PC-3 (cell line): ENCODE data around the gene TAF13. TPM values are rescaled to one million over a fixed set of nuclear protein-coding genes. Genes with fewer than 3 reads are reported as not detected.

Source experiments
- ATAC-seq: fragments of 200-7000 bp; cut with Tn5 transposase; 2 replicates; pipeline ENCODE4 v1.9.1; 2020; ENCODE audit warnings: mild to moderate bottlenecking, moderate library complexity
- BruUV-seq: library from RNA; stranded (reverse); fragments of 400-500 nt; replicated peaks from 2 replicates; lab custom pipeline; 2021; lab: Mats Ljungman, UMichigan
- CTCF ChIA-PET: fragments of 300-600 bp; sonication (Branson Sonifier 250); formaldehyde crosslinking; loops from one replicate; lab custom pipeline; 2022; ENCODE audit warnings: antibody characterized with exemption; lab: Charles Lee
- POLR2A ChIA-PET: fragments of 300-600 bp; sonication (Branson Sonifier 250); formaldehyde crosslinking; loops from one replicate; lab custom pipeline; 2022; ENCODE audit warnings: antibody characterized with exemption; ENCODE audit not compliant: unreplicated experiment; lab: Charles Lee
- DNase-seq: peaks from one replicate; pipeline ENCODE4 v3.0.0-alpha.2; 2015
- H2AFZ ChIP-seq: fragments of 300-600 bp; sonication (generic); 2 replicates; pipeline ENCODE4 v1.6.0; 2016; ENCODE audit warnings: antibody characterized with exemption, low read length
- H3F3A ChIP-seq: fragments of 300-600 bp; sonication (generic); one replicate; pipeline ENCODE4 v1.6.0; 2017; ENCODE audit warnings: antibody characterized with exemption, low read length, control low read depth, mild to moderate bottlenecking; ENCODE audit not compliant: unreplicated experiment
- H3K27ac ChIP-seq: fragments of 300-600 bp; sonication (generic); 2 replicates; pipeline ENCODE4 v1.5.1; 2016; ENCODE audit warnings: mild to moderate bottlenecking, low read length
- H3K27me3 ChIP-seq: fragments of 300-600 bp; sonication (generic); 2 replicates; pipeline ENCODE4 v1.6.1; 2016; ENCODE audit warnings: low read length, mixed read lengths
- H3K36me3 ChIP-seq: fragments of 300-600 bp; sonication (generic); 2 replicates; pipeline ENCODE4 v1.6.1; 2016; ENCODE audit warnings: low read depth, mixed run types, low read length, mixed read lengths
- H3K4me1 ChIP-seq: fragments of 300-600 bp; sonication (generic); 2 replicates; pipeline ENCODE4 v1.5.1; 2016; ENCODE audit warnings: low read length; ENCODE audit not compliant: insufficient read depth
- H3K4me2 ChIP-seq: fragments of 300-600 bp; sonication (generic); 2 replicates; pipeline ENCODE4 v1.6.0; 2016; ENCODE audit warnings: low read length
- H3K4me3 ChIP-seq: fragments of 300-600 bp; sonication (generic); 2 replicates; pipeline ENCODE4 v1.5.1; 2016; ENCODE audit warnings: mild to moderate bottlenecking, low read length, mixed read lengths
- H3K79me2 ChIP-seq: fragments of 300-600 bp; sonication (generic); 2 replicates; pipeline ENCODE4 v1.6.1; 2017; ENCODE audit warnings: low read length, mixed read lengths
- H3K9ac ChIP-seq: fragments of 300-600 bp; sonication (generic); 2 replicates; pipeline ENCODE4 v1.6.0; 2016; ENCODE audit warnings: mild to moderate bottlenecking, low read length
- H3K9me2 ChIP-seq: fragments of 300-600 bp; sonication (generic); replicated peaks from 2 replicates; pipeline ENCODE4 v1.6.1; 2016; ENCODE audit warnings: mixed run types, low read length, mixed read lengths
- H3K9me3 ChIP-seq: fragments of 300-600 bp; sonication (generic); 2 replicates; pipeline ENCODE4 v1.6.1; 2016; ENCODE audit warnings: low read length, mixed read lengths
- H4K20me1 ChIP-seq: fragments of 300-600 bp; sonication (generic); 2 replicates; pipeline ENCODE4 v1.6.1; 2016; ENCODE audit warnings: low read length, mixed read lengths
- EZH2 ChIP-seq: fragments of 300-600 bp; sonication (generic); IDR thresholded peaks from one replicate; pipeline ENCODE4 v1.6.1; 2017; ENCODE audit warnings: antibody characterized with exemption, mild to moderate bottlenecking, low read length; ENCODE audit not compliant: unreplicated experiment
- EZH2phosphoT487 ChIP-seq: fragments of 300-600 bp; sonication (generic); IDR thresholded peaks from 2 replicates; pipeline ENCODE4 v1.6.1; 2018; ENCODE audit warnings: mild to moderate bottlenecking, antibody characterized with exemption, low read length, borderline replicate concordance
- intact Hi-C: fragments of 100-400 bp; cut with micrococcal nuclease; formaldehyde crosslinking; loops from 2 replicates; pipeline ENCODE4 v1.9.0; 2023
- total RNA-seq: library from RNA; depleted of rRNA; stranded (reverse); fragments of >200 nt; gene quantifications from 2 replicates; pipeline ENCODE4 v1.2.3, GENCODE V29; 2014
- TF ChIP-seq, protein P1 (sequence below): fragments of 300-600 bp; sonication (generic); conservative IDR thresholded peaks from 2 replicates; pipeline ENCODE4 v1.5.1; 2017; ENCODE audit warnings: antibody characterized with exemption, low read depth, mild to moderate bottlenecking, low read length

TAF13 gene
- total RNA-seq, 1 experiment from 2014 or later: 32.0 TPM

DNA sequence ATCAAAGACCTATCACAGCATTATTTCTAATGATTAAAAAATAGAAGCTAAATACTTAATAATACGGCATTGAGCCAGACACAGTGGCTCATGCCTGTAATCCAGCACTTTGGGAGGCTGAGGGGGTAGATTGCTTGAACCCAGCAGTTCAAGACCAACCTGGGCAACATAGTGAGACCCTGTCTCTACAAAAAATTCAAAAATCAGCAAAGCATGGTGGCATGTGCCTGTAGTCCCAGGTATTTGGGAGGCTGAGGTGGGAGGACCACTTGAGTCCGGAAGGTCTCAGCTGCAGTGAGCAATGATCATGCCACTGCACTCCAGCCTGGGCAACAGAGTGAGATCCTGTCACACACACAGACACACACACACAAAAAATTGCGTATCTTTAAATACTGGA, 10.7 kb downstream of the TAF13 start:
- no peaks in the 10 kb centered on the region for H3K27me3 ChIP-seq
- H2AFZ ChIP-seq: no peak overlapping the region
- TF ChIP-seq, protein P1, sequence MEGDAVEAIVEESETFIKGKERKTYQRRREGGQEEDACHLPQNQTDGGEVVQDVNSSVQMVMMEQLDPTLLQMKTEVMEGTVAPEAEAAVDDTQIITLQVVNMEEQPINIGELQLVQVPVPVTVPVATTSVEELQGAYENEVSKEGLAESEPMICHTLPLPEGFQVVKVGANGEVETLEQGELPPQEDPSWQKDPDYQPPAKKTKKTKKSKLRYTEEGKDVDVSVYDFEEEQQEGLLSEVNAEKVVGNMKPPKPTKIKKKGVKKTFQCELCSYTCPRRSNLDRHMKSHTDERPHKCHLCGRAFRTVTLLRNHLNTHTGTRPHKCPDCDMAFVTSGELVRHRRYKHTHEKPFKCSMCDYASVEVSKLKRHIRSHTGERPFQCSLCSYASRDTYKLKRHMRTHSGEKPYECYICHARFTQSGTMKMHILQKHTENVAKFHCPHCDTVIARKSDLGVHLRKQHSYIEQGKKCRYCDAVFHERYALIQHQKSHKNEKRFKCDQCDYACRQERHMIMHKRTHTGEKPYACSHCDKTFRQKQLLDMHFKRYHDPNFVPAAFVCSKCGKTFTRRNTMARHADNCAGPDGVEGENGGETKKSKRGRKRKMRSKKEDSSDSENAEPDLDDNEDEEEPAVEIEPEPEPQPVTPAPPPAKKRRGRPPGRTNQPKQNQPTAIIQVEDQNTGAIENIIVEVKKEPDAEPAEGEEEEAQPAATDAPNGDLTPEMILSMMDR: no peak
- TF ChIP-seq EZH2phosphoT487 (no peak), EZH2 (no peak)
- H3K4me1 ChIP-seq: no peaks in the 10 kb centered on the region
- ChIA-PET CTCF (no interaction called here), POLR2A (no interaction called here)
- peaks cover 8% of the 10 kb centered on the region; the same call in 1 of the 2 replicates for H3K36me3 ChIP-seq
- peaks cover 14% of the 10 kb centered on the region; the same call in 1 of the 2 replicates for H3K79me2 ChIP-seq
- no peak for ATAC-seq
- no TSS peak for BruUV-seq
- no peaks in the 10 kb centered on the region for H4K20me1 ChIP-seq
- no peaks in the 10 kb centered on the region for H3F3A ChIP-seq
- no peaks in the 10 kb centered on the region for H3K9me3 ChIP-seq
- H3K27ac ChIP-seq: no peak overlapping the region
- intact Hi-C loops: no loop called here
- H3K4me2 ChIP-seq: no peak overlapping the region
- H3K9ac ChIP-seq: no peak overlapping the region
- no peak overlapping the region for H3K4me3 ChIP-seq
- no peaks in the 10 kb centered on the region for H3K9me2 ChIP-seq
- no peak for DNase-seq

DNA sequence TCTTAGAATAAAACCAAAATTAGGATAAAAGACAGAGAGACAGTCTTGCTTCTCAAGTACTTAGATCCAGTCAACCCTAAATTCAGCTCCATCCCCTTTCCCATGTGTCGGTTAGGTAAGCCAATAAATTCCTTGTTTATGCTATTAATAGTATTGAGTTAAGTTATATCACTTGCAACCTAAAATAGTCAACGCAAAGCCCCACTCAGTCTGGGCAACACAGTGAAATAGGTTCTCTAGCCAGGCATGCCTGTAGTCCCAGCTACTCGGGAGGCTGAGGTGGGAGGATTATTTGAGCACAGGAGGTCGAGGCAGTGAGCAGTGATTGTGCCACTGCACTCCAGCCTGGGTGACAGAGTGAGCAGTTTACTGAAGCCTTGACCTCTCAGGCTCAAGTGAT, 14.6 kb downstream of the TAF13 start:
- ATAC-seq (no peak), DNase-seq (no peak)
- no peak for TF ChIP-seq EZH2phosphoT487
- TF ChIP-seq EZH2: no peak
- TF ChIP-seq, protein P1: no peak
- peaks cover 5% of the 10 kb centered on the region; the same call in 1 of the 2 replicates for H3K36me3 ChIP-seq
- H3K9me3 ChIP-seq: no peaks in the 10 kb centered on the region
- no peaks in the 10 kb centered on the region for H3K27me3 ChIP-seq
- ChIA-PET CTCF (no interaction called here), POLR2A (interaction anchor here (0.5 kb wide), 1 partner anchor 51 kb away, joined by 8 read pairs; no protein-coding TSS in a partner anchor)
- H3K9me2 ChIP-seq: no peaks in the 10 kb centered on the region
- H2AFZ ChIP-seq: no peak overlapping the region
- intact Hi-C loops: no loop called here
- no peak overlapping the region for H3K27ac ChIP-seq
- no peaks in the 10 kb centered on the region for H3K4me1 ChIP-seq
- H3K9ac ChIP-seq: no peak overlapping the region
- H3F3A ChIP-seq: no peaks in the 10 kb centered on the region
- H3K4me2 ChIP-seq: no peak overlapping the region
- no peaks in the 10 kb centered on the region for H3K79me2 ChIP-seq
- H3K4me3 ChIP-seq: no peak overlapping the region
- BruUV-seq: no TSS peak
- no peaks in the 10 kb centered on the region for H4K20me1 ChIP-seq

DNA sequence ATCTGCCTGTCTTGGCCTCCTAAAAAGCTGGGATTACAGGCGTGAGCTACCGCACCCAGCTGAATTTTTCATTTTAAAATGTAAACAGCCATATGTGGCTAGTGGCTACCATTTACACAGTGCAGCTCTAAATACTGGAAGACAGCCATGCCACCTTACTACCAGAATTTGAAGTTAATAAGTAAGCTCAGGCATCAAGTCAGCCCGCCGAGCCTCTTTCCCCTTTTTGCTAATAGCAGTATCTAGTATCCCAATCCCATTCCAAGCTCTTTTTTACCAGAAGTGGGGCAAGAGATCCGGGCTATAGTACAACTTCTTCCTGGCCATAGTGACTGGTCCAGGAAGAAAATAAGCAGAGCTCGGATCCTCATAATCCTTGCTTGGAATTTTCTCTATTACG, 15.1 kb downstream of the TAF13 start:
- Histone ChIP-seq H3K27me3 (no peaks in the 10 kb centered on the region), H3K4me1 (no peaks in the 10 kb centered on the region), H3K9me2 (no peaks in the 10 kb centered on the region), H3K4me2 (no peak overlapping the region), H3F3A (no peaks in the 10 kb centered on the region), H4K20me1 (no peaks in the 10 kb centered on the region), H3K79me2 (no peaks in the 10 kb centered on the region), H3K9ac (no peak overlapping the region), H3K4me3 (no peak overlapping the region), H3K27ac (no peak overlapping the region), H3K9me3 (no peaks in the 10 kb centered on the region), H2AFZ (no peak overlapping the region), H3K36me3 (peaks cover 3% of the 10 kb centered on the region; the same call in 1 of the 2 replicates)
- ChIA-PET CTCF (no interaction called here), POLR2A (interaction anchor here (0.5 kb wide), 1 partner anchor 51 kb away, joined by 8 read pairs; no protein-coding TSS in a partner anchor)
- BruUV-seq: no TSS peak
- TF ChIP-seq EZH2phosphoT487 (no peak), EZH2 (no peak)
- TF ChIP-seq, protein P1: no peak
- intact Hi-C loops: no loop called here
- DNase-seq: no peak
- no peak for ATAC-seq
